ENCODE data around the gene C10orf71.

Gene C10orf71

DNA sequence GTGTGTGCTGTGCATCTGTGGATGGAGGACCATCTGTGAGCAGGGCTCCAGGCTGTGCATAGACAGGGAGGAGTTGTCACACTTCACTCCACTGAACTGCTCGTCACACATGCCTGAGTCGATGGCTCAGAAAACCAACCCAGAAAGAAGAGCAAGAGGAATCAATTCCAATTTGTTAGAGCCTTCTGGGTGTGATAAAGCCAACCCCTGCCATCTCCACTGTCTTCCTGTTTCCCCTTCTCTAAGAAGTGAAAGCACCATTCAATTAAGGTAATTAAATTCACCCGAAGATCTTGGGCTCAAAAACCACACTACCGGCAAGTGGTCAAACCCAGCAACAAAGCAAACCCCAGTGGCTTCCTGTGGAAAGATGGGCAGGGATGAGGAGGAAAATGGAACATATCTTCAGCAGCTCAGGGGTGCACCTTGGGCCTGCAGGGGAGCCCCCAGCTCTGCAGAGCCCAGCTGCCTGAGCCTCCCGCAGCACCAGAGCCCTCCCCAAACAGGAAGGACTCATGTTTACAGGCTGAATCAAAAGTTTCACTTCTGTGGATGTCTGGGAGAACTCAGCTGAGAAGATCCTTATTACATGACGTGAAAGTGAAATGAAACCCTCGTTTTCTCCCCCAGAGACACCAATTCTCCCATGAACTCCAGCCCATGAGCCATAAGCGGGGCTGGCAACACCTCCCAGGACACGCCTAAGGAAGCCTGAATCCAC is 10.9 kb downstream of the C10orf71 start:
- Histone ChIP-seq H3K4me2 (ENCODE audit: low read length) (no peak overlapping the region), H3K27me3 (ENCODE audit: control insufficient read depth, insufficient read depth, low read length) (peaks cover 24% of the 10 kb centered on the region), H3K9me3 (replicated peaks; ENCODE audit: low read length) (no peaks in the 10 kb centered on the region), H3K9ac (ENCODE audit: low read depth, low read length) (no peak overlapping the region), H3K36me3 (ENCODE audit: insufficient read depth, low read length) (no peaks in the 10 kb centered on the region), H3K4me3 (ENCODE audit: low read length) (no peak overlapping the region), H3K4me1 (ENCODE audit: control insufficient read depth, insufficient read depth, low read length) (no peaks in the 10 kb centered on the region)

DNA sequence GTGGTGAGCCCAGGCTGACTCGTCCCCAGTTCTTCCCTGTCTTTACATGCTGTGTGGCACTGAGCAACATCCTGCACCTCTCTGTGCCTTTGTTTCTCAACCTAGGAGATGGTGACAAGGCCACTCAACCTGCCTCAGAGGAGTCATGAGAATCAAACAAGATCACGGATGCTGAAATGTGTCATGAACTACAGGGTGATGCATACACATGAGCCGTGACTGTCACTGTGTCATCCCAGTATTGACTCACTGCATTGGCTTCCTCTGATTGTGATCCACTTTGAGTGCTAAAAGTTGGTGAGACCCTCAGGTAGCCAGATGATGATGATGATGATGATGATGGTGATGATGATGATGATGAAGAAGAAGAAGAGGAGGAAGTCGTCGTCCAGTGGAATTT is 11.5 kb downstream of the C10orf71 start:
- no peak overlapping the region for H3K9ac ChIP-seq (ENCODE audit: low read depth, low read length)
- H3K9me3 ChIP-seq (replicated peaks; ENCODE audit: low read length): no peaks in the 10 kb centered on the region
- H3K4me2 ChIP-seq (ENCODE audit: low read length): no peak overlapping the region
- H3K36me3 ChIP-seq (ENCODE audit: insufficient read depth, low read length): no peaks in the 10 kb centered on the region
- H3K27me3 ChIP-seq (ENCODE audit: control insufficient read depth, insufficient read depth, low read length): peaks cover 24% of the 10 kb centered on the region
- no peaks in the 10 kb centered on the region for H3K4me1 ChIP-seq (ENCODE audit: control insufficient read depth, insufficient read depth, low read length)
- no peak overlapping the region for H3K4me3 ChIP-seq (ENCODE audit: low read length)

DNA sequence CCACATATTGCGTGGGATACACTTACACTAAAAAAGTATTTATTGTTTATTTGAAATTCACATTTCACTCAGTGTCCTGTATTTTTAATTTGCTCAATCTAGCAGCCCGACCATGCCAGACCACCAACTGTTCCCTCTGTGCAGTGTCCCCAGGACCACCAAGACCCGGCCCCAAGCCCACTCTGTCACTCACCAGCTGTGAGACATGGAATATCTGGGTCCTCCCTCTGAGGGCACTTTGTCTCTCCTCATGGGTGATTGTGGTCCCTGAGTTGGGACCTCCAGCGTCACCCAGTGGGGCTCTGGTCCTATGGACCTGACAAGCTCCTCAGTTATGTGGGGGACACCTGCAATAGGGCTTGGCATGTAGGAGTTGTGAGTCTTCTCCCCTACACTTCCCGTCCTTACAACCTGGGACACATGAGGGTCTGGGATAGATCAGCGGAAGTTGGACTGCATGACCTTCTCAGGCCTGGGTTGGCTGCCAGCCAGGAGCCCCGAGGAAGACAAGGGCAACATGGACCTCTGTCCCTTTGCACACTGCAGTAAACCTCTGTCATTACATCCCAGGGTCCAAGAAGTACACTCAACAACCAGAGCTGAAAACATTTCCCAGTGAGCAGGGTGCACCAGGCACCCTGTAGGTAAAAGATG is 12.1 kb downstream of the C10orf71 start:
- Histone ChIP-seq H3K36me3 (ENCODE audit: insufficient read depth, low read length) (no peaks in the 10 kb centered on the region), H3K27me3 (ENCODE audit: control insufficient read depth, insufficient read depth, low read length) (peaks cover 22% of the 10 kb centered on the region), H3K9me3 (replicated peaks; ENCODE audit: low read length) (no peaks in the 10 kb centered on the region), H3K4me3 (ENCODE audit: low read length) (no peak overlapping the region), H3K4me2 (ENCODE audit: low read length) (no peak overlapping the region), H3K9ac (ENCODE audit: low read depth, low read length) (no peak overlapping the region), H3K4me1 (ENCODE audit: control insufficient read depth, insufficient read depth, low read length) (no peaks in the 10 kb centered on the region)

DNA sequence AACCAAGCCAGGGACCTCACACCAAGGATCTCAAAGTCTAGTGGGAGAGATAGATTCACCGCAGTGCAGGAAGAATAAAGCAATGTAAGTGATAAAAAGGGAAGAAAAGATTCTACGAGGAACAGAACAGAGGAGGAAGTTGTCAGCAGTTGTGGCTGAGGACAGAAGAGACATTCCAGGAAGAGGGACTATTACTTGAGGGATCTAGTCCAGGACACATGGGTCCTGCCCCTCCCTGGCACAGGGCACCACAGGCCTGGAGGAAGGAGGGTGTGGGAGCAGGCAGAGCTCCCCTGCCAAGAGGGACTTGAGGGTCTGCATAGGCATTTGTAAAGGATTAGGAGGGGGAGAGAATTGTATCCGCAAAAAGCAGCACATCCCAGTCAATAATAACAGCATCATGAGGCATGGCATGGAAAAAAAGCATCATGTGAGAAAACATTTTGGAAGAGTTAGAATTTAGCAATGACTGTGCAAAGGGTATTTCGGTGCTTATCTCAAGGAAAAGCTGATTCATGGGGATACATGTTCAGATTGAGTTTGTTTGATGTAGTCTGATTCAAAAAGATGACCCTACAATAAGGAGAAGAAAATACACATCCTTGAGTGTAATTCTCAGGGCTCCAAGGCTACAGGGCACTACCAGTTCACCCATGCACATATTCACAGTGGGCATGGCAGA is 12.7 kb downstream of the C10orf71 start:
- H3K9me3 ChIP-seq (replicated peaks; ENCODE audit: low read length): no peaks in the 10 kb centered on the region
- H3K36me3 ChIP-seq (ENCODE audit: insufficient read depth, low read length): no peaks in the 10 kb centered on the region
- peaks cover 16% of the 10 kb centered on the region for H3K27me3 ChIP-seq (ENCODE audit: control insufficient read depth, insufficient read depth, low read length)
- H3K9ac ChIP-seq (ENCODE audit: low read depth, low read length): no peak overlapping the region
- H3K4me1 ChIP-seq (ENCODE audit: control insufficient read depth, insufficient read depth, low read length): no peaks in the 10 kb centered on the region
- H3K4me3 ChIP-seq (ENCODE audit: low read length): no peak overlapping the region
- H3K4me2 ChIP-seq (ENCODE audit: low read length): no peak overlapping the region

DNA sequence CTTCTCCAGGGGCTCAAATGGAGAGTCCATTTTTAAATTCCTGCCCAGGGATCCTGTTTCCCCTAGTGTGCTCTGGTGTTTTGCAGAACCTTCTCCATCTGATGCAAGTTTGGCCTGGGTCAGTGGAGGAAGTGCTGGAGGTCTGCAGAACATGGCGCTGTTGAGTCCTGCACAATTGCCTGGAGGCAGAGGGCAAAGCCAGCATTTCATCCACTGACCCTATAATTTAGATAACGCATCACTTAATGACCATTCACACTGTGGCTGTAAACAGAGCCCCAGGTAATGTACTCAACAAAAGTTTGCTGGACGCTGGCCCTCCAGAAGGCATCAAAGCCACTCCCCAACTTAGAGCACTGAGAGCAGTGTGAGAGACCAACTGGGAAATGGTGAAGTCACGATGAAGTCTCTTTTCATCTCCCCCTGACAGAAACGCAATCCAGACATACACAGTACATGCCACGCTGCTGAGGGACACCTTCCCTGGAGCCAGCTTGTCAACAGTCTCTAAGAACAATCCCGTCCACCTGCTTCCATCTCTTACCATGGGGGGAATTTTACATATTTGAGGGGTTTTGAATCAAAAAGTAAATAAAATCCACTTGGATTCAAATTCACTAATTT is 13.4 kb downstream of the C10orf71 start:
- Histone ChIP-seq H3K4me2 (ENCODE audit: low read length) (no peak overlapping the region), H3K9ac (ENCODE audit: low read depth, low read length) (no peak overlapping the region), H3K4me1 (ENCODE audit: control insufficient read depth, insufficient read depth, low read length) (no peaks in the 10 kb centered on the region), H3K9me3 (replicated peaks; ENCODE audit: low read length) (no peaks in the 10 kb centered on the region), H3K36me3 (ENCODE audit: insufficient read depth, low read length) (no peaks in the 10 kb centered on the region), H3K27me3 (ENCODE audit: control insufficient read depth, insufficient read depth, low read length) (peaks cover 16% of the 10 kb centered on the region), H3K4me3 (ENCODE audit: low read length) (no peak overlapping the region)

DNA sequence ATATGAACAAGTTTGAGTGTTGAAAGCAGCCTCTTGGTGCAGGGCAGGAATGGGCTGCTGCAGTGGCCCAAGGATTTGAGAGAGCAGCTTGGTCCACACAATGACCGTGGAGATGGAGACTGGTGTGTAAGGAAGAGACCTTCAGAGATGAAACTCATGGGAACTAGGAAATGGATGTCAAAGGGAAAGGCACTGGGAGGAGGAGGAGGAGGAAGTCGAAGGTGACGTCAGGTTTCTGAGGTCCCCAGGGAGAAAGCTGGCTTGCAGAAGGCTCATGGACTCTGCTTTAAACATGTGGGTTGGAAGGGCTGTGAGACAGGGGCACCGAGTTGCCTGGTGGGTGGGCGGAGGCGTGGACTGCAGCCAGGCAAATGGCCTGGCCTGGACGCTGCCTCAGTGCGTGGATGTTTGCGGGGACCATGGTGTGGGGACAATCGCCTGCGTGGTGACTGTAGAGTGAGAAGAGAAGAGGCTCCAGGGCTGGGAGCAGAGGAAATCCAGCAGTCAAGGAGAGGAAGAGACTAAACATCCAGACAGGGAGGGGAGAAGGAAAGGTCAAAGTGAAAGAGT is 14.6 kb downstream of the C10orf71 start:
- Histone ChIP-seq H3K9me3 (replicated peaks; ENCODE audit: low read length) (no peaks in the 10 kb centered on the region), H3K9ac (ENCODE audit: low read depth, low read length) (no peak overlapping the region), H3K4me2 (ENCODE audit: low read length) (no peak overlapping the region), H3K27me3 (ENCODE audit: control insufficient read depth, insufficient read depth, low read length) (peaks cover 25% of the 10 kb centered on the region), H3K4me1 (ENCODE audit: control insufficient read depth, insufficient read depth, low read length) (no peaks in the 10 kb centered on the region), H3K4me3 (ENCODE audit: low read length) (no peak overlapping the region), H3K36me3 (ENCODE audit: insufficient read depth, low read length) (no peaks in the 10 kb centered on the region)

DNA sequence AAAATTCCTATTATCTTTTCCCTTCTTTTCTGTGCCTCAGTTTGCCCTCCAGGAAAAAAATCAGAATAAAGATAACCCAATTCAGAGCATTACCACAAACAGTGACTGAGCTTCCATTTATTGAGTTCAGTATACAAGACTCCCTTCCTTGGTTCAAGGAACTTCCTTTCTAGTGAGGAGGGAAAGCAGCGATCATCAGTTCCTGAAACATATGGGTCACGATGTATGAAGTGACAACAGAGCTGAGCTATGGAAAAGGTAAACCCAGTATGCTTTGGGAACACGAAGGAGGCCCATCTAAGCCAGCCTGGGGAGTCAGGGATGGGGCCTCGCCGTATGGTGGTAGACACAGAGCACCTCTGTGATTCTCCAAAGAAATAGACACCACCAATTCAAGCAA is 15.8 kb downstream of the C10orf71 start:
- Histone ChIP-seq H3K4me1 (ENCODE audit: control insufficient read depth, insufficient read depth, low read length) (no peaks in the 10 kb centered on the region), H3K9me3 (replicated peaks; ENCODE audit: low read length) (no peaks in the 10 kb centered on the region), H3K36me3 (ENCODE audit: insufficient read depth, low read length) (no peaks in the 10 kb centered on the region), H3K9ac (ENCODE audit: low read depth, low read length) (no peak overlapping the region), H3K4me2 (ENCODE audit: low read length) (no peak overlapping the region), H3K4me3 (ENCODE audit: low read length) (no peak overlapping the region), H3K27me3 (ENCODE audit: control insufficient read depth, insufficient read depth, low read length) (peaks cover 25% of the 10 kb centered on the region)

DNA sequence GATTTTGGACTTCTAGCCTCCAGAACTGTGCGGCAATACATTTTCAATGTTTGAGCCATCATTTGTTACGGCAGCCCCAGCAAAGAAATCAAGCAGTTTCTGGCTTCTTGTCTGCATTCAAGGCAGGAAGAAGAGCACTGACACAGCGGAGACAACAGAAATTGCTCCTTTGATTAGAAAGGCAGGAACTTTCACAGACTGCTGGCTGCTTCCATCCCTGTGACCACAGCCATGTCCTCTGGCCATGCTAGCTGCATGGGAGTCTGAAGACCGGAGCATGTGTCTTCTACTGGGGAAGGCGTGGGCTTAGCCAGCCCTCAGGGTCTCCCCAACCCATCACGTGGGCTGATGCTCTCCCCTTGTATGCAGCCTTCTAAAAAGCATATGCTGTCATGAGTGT is 19.1 kb downstream of the C10orf71 start:
- Histone ChIP-seq H3K4me2 (ENCODE audit: low read length) (no peak overlapping the region), H3K9me3 (replicated peaks; ENCODE audit: low read length) (no peaks in the 10 kb centered on the region), H3K9ac (ENCODE audit: low read depth, low read length) (no peak overlapping the region), H3K4me1 (ENCODE audit: control insufficient read depth, insufficient read depth, low read length) (no peaks in the 10 kb centered on the region), H3K36me3 (ENCODE audit: insufficient read depth, low read length) (no peaks in the 10 kb centered on the region), H3K27me3 (ENCODE audit: control insufficient read depth, insufficient read depth, low read length) (peaks cover 34% of the 10 kb centered on the region), H3K4me3 (ENCODE audit: low read length) (no peak overlapping the region)

DNA sequence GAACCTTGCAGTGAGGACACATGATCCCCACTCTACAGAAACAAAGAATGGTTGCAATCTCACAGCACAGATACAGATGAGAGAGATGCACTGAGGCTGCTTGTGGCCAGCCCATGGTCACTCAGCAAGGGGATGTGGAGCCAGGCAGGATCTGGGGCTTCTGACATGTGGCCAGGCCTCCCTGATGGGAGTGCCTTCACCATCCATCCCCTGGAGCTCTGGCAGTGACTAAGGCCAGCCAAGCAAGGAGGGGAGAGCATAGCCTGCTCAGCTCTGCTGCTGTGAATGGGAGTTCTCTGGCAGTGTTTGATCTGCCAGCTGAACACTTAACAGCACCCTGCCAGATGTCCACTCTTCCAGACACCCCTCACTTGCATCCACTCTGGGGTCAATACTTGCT is 19.8 kb downstream of the C10orf71 start:
- H3K9me3 ChIP-seq (replicated peaks; ENCODE audit: low read length): no peaks in the 10 kb centered on the region
- H3K4me2 ChIP-seq (ENCODE audit: low read length): no peak overlapping the region
- H3K4me3 ChIP-seq (ENCODE audit: low read length): no peak overlapping the region
- H3K36me3 ChIP-seq (ENCODE audit: insufficient read depth, low read length): no peaks in the 10 kb centered on the region
- no peaks in the 10 kb centered on the region for H3K4me1 ChIP-seq (ENCODE audit: control insufficient read depth, insufficient read depth, low read length)
- H3K27me3 ChIP-seq (ENCODE audit: control insufficient read depth, insufficient read depth, low read length): peaks cover 41% of the 10 kb centered on the region
- no peak overlapping the region for H3K9ac ChIP-seq (ENCODE audit: low read depth, low read length)

DNA sequence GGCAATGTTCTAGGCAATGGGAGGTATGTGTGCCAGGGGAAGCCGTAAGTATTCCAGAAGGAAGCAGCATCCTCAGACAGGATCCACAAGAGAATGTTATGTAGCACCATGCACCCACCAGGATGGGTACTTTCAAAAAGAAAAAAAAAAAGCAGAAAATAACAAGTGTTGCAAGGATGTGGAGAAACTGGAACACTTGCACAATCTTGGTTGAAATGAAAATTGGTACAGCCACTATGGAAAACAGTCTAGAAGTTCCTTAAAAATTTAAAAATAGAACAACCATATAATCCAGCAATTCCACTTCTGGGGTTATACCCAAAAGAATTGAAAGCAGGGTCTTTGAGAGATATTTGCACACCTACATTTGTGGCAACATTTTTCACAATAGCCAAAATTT is 20.2 kb downstream of the C10orf71 start:
- peaks cover 45% of the 10 kb centered on the region for H3K27me3 ChIP-seq (ENCODE audit: control insufficient read depth, insufficient read depth, low read length)
- no peaks in the 10 kb centered on the region for H3K36me3 ChIP-seq (ENCODE audit: insufficient read depth, low read length)
- H3K9ac ChIP-seq (ENCODE audit: low read depth, low read length): no peak overlapping the region
- H3K4me1 ChIP-seq (ENCODE audit: control insufficient read depth, insufficient read depth, low read length): no peaks in the 10 kb centered on the region
- H3K4me3 ChIP-seq (ENCODE audit: low read length): no peak overlapping the region
- no peaks in the 10 kb centered on the region for H3K9me3 ChIP-seq (replicated peaks; ENCODE audit: low read length)
- H3K4me2 ChIP-seq (ENCODE audit: low read length): no peak overlapping the region

DNA sequence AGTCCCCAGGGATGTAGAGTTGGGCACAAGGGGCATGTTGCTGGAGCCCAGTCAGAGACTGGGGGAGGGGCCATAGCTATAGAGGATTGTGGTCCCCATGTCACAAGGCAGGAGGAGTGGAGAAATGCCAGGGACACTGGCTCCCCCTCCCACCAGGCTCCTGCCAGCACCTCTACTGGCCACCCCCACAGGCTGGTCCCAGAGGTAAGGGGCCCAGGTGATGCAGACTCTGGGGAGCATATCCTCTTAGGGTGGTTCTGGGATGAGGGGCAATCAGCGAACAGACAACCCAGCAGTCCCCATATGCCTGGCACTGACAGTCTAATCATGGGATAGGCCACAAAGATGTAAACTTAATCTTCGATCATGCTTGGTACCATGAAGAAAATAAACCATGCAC is 21.2 kb downstream of the C10orf71 start:
- peaks cover 52% of the 10 kb centered on the region for H3K27me3 ChIP-seq (ENCODE audit: control insufficient read depth, insufficient read depth, low read length)
- H3K9me3 ChIP-seq (replicated peaks; ENCODE audit: low read length): no peaks in the 10 kb centered on the region
- no peaks in the 10 kb centered on the region for H3K36me3 ChIP-seq (ENCODE audit: insufficient read depth, low read length)
- H3K9ac ChIP-seq (ENCODE audit: low read depth, low read length): no peak overlapping the region
- no peaks in the 10 kb centered on the region for H3K4me1 ChIP-seq (ENCODE audit: control insufficient read depth, insufficient read depth, low read length)
- H3K4me2 ChIP-seq (ENCODE audit: low read length): no peak overlapping the region
- H3K4me3 ChIP-seq (ENCODE audit: low read length): no peak overlapping the region
